GM18519 (cell line): ENCODE measurements around the gene NDOR1.
A peak's percentile ranks its signal among the peaks of the same experiment; 100 is the strongest.
"Not testable (repeated sequence)": the region's sequence is repeated elsewhere in the genome, so short reads cannot be mapped to it uniquely, and the experiment has no call there.

ENCODE experiments used
- ATAC-seq: cut with Tn5 transposase; IDR thresholded peaks from one replicate; pipeline ENCODE4 v1.9.1; 2021; ENCODE audit warnings: mild to moderate bottlenecking, moderate library complexity; ENCODE audit not compliant: unreplicated experiment, low FRiP score

The NDOR1 gene

GRCh38 chr9:137254624-137255447, 49.3 kb downstream of the NDOR1 start, which contains the start of gene NELFB:
NELFB (plus strand) TSS chr9:137255327.
- ATAC-seq, result peak; percentile 45

- peak; percentile 9 for ATAC-seq
These were observed 50.1 kb downstream of the NDOR1 start for GRCh38 chr9:137255448-137256114.

GRCh38 chr9:137256362-137256761, 50.9 kb downstream of the NDOR1 start:
- ATAC-seq, result no peak

DNA sequence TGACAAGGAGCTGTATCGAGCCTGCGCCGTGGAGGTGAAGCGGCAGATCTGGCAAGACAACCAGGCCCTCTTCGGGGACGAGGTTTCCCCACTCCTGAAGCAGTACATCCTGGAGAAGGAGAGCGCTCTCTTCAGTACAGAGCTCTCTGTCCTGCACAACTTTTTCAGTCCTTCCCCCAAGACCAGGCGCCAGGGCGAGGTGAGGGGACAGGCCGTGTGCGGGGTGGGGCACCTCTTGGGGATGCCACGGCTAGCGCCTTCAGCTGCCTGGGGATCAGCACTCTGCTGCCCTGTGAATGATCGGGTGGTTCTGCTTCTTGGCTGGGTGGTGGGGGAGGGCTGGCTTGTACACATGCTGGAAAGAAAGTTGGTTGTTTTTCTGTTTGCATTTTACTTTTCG, 51.4 kb downstream of the NDOR1 start:
- ATAC-seq, result no peak

DNA sequence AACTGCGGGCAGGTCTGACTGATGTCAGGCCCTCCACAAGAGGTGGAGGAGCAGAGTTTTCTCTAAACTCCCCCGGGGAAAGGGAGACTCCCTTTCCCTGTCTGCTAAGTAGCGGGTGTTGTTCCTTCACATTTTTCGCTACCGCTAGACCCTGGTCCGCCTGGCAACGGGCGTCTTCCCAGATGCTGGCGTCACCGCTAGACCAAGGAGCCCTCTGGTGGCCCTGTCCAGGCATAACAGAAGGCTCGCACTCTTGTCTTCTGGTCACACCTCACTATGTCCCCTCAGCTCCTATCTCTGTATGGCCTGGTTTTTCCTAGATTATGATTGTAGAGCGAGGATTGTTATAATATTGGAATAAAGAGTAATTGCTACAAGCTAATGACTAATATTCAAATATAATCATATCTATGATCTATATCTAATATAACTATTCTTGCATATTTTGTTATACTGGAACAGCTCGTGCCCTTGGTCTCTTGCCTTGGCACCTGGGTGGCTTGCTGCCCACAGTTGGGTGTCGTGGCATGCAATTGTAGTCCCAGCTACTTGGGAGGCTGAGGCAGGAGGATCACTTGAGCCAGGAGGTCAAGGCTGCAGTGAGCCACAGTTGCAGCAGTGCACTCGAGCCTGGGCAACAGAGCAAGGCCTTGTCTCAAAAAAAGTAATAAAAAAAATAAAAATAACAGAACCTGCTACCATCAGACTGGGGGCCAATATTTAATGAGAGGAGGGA, 56.8 kb downstream of the NDOR1 start:
- not testable (repeated sequence) for ATAC-seq

DNA sequence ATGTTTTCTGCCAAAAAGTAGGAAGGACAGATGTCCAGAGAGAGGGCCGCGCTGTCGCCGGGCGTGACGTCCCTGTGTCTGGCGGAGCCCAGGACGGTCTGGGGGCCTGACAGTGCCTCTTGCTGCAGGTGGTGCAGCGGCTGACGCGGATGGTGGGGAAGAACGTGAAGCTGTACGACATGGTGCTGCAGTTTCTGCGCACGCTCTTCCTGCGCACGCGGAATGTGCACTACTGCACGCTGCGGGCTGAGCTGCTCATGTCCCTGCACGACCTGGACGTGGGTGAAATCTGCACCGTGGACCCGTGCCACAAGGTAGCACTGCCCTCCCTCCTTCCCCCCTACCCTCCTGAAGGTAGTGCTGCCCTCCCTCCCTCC, 57.4 kb downstream of the NDOR1 start:
- ATAC-seq, result no peak

DNA sequence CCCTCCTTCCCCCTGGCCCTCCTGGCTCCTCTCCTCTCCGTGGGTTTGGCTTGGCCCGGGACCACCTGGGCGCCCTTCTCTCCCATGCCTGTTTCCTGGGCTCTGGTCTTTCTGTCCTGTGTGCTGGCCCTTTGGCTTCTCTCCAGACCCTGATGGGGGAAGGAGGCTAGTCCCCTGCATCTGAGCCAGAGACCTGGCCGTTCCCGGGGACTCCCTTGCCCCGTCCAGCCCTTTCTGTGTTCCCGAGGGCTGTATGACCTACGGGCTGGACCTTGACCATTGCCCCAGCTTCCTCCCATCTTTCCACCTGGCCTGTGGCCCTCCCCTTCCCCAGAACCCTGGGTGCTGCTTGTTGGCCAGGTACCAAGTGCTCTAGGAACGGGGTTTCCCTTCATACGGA, 58.0 kb downstream of the NDOR1 start:
- ATAC-seq, result no peak

- ATAC-seq, result no peak
These were observed 58.6 kb downstream of the NDOR1 start for GRCh38 chr9:137264067-137264466.

DNA sequence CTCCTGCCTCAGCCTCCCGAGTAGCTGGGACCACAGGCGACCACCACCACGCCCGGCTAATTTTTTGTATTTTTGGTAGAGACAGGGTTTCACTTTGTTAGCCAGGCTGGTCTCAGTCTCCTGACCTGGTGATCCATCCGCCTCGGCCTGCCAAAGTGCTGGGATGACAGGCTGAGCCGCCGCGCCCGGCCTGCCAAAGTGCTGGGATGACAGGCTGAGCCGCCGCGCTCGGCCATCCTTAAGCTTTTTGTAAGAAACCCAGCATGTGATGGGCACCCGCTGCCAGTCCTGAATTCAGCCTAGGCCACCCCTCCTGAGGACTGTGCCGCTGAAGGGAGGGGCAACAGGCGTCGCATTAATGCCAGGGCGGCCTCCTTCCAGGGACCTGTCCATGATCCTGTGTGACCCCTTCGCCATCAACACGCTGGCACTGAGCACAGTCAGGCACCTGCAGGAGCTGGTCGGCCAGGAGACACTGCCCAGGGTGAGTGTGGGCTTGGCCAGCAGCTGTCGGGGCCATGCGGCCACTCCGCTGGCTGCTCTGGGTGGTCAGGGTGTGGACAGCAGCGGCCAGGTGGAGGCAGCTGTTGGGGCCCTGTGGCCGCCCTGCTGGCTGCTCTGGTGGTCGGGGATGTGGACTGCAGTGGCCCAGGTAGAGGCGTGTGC, 60.1 kb downstream of the NDOR1 start:
- no peak for ATAC-seq

- ATAC-seq, result no peak
These were observed 60.6 kb downstream of the NDOR1 start for GRCh38 chr9:137266162-137266527.
